HG03025 (cell line): ENCODE data around the gene ZNF202.

ENCODE experiments used
- ATAC-seq: cut with Tn5 transposase; IDR thresholded peaks from one replicate; pipeline ENCODE4 v1.9.1; 2021; ENCODE audit warnings: mild to moderate bottlenecking, moderate library complexity; ENCODE audit not compliant: unreplicated experiment, low FRiP score

ZNF202 gene

GRCh38 chr11:123684601-123685000 is 56.9 kb downstream of the ZNF202 start:
- no peak for ATAC-seq

- no peak for ATAC-seq
Measured at GRCh38 chr11:123683428-123684170, 57.9 kb downstream of the ZNF202 start.

GRCh38 chr11:123682696-123683410 is 58.6 kb downstream of the ZNF202 start:
- ATAC-seq = no peak

- ATAC-seq = no peak
Measured at GRCh38 chr11:123681030-123681429, 60.4 kb downstream of the ZNF202 start.

GRCh38 chr11:123678246-123678645 is 63.2 kb downstream of the ZNF202 start:
- no peak for ATAC-seq

- no peak for ATAC-seq
Measured at GRCh38 chr11:123677510-123677909, 64.0 kb downstream of the ZNF202 start.

- no peak for ATAC-seq
Measured at GRCh38 chr11:123674297-123674696, 67.2 kb downstream of the ZNF202 start.
